Measurements from ENCODE around the gene ADGRL4.

DNA sequence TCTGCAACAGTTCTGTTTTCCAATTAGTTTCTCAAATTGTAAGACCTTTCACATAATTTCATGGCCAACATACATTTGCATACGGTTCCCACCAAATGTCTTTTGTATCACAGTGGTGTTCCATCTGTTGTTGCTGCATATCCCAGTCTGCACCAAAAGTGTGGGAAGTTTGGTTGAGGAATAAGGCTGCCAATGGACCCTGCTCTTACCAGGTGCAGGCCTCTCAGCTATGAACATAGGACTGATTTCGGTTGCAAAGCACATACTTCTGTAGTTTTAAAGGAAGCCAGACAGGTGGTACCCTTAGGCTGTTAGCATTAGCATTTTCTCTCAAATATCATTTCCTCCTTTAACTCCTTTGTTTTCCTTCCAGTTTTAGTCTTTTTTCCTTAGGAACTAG, 33.8 kb downstream of the ADGRL4 start:
- TF ChIP-seq, protein P1, sequence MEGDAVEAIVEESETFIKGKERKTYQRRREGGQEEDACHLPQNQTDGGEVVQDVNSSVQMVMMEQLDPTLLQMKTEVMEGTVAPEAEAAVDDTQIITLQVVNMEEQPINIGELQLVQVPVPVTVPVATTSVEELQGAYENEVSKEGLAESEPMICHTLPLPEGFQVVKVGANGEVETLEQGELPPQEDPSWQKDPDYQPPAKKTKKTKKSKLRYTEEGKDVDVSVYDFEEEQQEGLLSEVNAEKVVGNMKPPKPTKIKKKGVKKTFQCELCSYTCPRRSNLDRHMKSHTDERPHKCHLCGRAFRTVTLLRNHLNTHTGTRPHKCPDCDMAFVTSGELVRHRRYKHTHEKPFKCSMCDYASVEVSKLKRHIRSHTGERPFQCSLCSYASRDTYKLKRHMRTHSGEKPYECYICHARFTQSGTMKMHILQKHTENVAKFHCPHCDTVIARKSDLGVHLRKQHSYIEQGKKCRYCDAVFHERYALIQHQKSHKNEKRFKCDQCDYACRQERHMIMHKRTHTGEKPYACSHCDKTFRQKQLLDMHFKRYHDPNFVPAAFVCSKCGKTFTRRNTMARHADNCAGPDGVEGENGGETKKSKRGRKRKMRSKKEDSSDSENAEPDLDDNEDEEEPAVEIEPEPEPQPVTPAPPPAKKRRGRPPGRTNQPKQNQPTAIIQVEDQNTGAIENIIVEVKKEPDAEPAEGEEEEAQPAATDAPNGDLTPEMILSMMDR (IDR thresholded peaks at IDR 0.05; ENCODE audit: insufficient read depth, low read length): no peak
- TF ChIP-seq, protein P2, sequence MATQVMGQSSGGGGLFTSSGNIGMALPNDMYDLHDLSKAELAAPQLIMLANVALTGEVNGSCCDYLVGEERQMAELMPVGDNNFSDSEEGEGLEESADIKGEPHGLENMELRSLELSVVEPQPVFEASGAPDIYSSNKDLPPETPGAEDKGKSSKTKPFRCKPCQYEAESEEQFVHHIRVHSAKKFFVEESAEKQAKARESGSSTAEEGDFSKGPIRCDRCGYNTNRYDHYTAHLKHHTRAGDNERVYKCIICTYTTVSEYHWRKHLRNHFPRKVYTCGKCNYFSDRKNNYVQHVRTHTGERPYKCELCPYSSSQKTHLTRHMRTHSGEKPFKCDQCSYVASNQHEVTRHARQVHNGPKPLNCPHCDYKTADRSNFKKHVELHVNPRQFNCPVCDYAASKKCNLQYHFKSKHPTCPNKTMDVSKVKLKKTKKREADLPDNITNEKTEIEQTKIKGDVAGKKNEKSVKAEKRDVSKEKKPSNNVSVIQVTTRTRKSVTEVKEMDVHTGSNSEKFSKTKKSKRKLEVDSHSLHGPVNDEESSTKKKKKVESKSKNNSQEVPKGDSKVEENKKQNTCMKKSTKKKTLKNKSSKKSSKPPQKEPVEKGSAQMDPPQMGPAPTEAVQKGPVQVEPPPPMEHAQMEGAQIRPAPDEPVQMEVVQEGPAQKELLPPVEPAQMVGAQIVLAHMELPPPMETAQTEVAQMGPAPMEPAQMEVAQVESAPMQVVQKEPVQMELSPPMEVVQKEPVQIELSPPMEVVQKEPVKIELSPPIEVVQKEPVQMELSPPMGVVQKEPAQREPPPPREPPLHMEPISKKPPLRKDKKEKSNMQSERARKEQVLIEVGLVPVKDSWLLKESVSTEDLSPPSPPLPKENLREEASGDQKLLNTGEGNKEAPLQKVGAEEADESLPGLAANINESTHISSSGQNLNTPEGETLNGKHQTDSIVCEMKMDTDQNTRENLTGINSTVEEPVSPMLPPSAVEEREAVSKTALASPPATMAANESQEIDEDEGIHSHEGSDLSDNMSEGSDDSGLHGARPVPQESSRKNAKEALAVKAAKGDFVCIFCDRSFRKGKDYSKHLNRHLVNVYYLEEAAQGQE (IDR thresholded peaks at IDR 0.05; ENCODE audit: insufficient replicate concordance, low read depth): no peak
